Iris pigment epithelial cell (primary cell): ENCODE data around the gene EXOC6.

Source experiments
- DNase-seq: peaks from one replicate; pipeline ENCODE4 v3.0.0-alpha.2; 2011; ENCODE audit warnings: low read depth

The EXOC6 gene

DNA sequence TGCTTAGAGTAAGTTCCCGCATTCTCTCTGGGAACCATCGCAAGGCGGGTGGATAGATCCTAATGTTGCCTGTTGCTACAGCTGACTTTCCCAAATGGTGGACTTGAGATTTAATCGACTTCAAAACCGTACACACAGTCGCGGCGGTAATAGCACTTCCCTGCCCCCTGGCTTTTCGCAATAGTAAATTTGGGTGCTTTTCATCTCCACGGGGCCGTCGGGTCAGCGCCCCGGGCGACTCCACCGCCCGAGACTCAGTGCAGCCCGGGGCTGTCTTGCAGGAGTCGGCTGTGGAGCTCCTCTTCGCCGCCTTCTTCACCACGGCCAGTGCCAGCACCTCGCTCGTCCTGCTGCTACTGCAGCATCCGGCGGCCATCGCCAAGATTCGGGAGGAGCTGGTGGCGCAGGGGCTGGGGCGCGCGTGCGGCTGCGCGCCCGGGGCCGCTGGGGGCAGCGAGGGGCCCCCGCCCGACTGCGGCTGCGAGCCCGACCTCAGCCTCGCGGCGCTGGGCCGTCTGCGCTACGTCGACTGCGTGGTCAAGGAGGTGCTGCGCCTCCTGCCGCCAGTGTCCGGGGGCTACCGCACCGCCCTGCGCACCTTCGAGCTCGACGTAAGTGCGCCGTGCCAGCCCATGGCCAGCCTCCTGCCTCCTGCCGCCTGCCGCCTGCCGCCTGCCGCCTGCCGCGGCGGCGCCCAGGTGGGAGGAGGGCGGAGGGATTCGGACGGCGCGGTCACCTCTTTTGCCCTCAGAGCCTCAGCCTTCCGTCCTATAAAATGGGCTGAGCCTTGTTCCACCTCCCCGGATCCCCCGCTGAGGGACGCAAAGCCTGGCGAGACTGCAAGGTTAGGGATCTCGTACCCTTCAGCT lies 217.6 kb downstream of the EXOC6 start:
- DNase-seq: no peak

DNA sequence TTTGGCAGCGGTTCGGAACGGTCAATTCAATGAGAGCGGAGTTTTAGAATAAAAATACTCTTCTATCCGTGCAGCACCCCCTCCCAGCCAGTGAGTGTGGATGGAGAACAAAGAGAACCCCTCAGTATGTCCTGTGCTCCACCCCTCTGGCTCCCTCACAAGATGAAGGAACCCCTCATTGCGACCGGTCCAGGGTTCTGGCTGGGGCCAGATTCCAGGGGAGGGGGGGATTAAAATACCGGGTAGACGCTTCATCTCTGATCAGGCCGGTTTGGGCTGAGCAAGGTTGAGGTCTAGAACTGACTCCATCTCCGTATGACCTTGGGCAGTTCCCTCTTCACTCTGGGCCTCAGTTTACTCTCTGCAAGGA lies 218.2 kb downstream of the EXOC6 start:
- no peak for DNase-seq

DNA sequence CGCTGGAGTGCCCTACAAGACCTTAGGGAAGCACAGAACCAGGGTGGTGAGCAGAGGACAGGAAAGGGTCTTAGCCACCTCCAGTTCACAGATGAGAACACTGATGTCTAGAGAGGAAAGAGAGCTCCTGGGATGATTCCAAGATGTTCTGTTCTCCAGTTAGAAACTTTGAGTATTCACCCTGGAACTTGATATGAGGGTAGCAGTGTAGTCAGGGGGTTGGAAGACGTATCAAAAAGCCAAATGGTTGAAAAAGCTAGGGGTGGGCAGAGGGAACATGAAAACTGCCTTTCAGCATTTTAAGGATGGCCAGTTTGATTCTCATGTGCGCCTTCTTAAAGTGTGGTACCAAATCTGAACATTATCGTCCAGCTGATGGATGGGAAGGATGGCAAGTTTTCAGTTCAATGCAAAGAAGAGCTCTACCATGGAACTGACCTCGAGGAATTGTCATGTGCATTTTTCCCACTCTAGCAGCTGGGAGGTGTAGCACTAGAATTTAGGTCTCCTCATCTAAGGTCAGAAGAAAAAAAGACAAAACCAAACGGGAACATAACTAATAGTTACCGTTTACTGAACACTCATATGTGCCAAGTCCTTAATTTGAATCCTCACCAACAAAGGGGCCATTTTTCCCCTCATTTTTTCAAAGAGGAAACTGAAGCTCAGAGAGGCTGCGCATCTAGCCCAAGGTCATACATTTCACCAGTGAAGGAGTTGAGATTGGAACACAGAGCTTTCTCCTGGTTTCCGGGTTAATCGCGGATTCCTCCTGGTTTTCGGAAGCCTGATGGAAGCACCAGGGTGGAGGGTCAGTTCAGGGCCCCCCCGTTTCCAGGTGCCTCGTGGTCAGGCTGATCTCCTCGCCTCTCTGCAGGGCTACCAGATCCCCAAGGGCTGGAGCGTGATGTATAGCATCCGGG lies 219.4 kb downstream of the EXOC6 start:
- DNase-seq: no peak

DNA sequence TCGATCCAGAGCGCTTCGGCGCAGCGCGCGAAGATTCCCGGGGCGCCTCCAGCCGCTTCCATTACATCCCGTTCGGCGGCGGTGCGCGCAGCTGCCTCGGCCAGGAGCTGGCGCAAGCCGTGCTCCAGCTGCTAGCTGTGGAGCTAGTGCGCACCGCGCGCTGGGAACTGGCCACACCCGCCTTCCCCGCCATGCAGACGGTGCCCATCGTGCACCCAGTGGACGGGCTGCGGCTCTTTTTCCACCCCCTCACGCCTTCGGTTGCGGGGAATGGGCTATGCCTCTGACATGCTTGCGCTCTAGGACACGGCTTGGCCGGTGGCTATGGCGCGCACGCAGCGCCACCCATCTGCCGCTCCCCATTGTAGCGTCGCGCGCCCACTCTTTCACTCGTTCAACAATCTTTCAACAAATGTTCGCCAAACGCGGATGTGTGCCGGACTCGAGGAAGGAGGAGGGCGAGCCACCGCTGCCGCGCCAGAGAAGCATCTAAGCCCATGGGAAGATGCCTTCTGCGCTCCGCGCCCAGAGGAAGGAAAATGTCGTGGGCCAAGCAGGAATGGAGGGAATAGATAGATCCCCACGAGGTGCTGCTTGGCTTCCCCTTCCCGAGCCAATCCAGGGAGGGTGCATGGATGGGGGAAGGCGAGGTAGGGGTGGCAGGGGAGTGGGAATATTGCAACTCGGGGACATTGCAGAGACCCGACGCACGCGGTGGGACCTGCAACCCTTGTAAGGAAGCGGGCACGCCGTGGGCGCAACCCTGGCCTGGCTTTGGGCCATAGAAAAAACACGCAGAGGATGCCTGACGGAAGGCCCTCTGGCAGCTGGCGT lies 220.3 kb downstream of the EXOC6 start:
- peak; percentile 63 for DNase-seq

DNA sequence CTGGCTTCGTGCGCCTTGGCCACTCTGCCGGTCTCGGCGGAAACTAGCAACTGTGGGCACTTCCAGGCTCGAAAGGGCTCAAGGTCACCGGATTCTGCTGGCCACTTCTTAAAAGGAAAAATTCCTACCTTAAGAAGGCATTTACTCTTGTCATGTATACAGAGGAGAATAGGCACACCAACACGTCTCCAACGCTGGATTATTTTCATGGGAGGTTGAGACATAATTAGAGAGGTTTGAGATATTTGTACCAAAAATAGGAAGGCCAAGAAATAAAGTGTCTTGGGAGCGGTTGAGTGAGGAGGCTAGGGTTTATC lies 220.9 kb downstream of the EXOC6 start:
- DNase-seq: no peak

DNA sequence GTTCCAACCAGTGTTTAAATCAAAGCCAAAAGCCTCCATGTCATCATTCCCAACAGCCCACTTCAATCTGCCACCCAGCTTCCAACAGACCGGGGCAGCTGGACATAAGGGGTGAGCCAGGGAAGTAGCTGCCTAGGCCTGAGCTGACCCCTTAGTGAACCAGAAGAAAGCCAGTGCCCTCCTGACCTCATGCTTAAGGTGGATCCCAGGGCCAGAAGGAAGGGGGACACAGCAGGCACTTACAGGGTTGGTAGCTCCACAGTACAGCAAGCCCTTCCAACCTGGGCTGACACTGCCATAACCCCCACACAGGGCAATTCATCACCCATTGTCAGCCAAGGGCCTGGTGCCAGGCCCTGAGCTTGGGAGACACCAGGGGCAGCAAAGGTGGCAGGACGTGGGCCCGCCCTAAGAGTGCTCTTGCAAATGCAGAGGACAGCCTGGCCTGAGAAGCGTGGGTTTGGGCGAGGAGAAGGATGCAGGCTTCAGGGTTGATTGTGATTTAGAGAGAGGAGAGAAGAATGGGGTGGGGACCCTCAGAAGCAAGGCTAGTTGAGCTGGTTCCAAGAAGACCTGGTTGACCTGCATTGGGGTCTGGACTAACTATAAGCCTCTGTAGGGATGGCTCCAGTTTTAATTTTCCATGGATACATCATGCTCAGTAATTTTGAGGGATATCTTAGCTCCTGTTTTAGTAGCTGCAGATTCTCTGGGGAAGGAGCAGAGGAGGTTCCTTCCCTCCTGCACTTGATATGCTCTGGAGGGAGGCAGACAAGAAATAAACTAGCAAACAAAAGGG lies 222.3 kb downstream of the EXOC6 start:
- DNase-seq: no peak

DNA sequence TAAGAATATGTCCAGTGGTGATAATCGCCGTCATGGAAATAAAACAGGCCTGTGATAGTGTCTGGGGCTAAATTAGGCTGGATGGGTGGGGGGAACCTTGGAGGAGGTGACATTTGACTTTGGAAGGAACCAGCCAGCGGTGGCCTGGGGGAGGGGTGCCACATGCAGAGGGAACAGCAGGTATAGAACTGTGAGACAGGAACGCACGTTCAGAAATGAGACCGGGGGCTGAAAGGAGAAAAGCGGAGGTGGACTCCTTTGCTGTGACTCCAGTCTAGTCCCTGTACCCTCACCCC lies 222.8 kb downstream of the EXOC6 start:
- DNase-seq: no peak

DNA sequence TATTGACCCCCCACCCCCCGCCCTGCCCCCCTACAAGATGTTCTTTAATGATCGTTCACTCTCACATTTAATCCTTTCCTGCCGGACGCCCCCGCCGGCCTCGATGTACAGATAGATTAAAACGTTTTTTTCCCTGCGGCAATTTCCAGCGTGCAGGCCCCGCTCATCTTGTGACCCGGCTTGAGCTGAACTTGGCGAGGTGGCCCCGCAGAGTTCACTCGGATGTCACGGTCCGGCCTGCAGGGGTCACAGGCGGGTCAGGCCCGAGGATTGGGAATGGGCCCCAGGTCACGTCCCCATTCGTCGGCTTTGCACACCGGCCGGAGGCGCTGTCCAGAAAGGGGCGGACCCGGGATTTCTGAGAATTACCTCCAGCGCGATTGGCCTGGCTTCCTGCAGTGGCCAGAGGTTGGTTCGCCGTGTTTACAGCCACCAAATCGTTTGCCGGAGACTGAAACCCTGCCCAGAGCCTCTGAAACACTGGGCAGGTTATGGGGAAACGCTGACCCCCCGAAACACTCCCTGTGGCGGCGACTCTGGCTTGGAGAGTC lies 223.4 kb downstream of the EXOC6 start:
- DNase-seq: no peak

DNA sequence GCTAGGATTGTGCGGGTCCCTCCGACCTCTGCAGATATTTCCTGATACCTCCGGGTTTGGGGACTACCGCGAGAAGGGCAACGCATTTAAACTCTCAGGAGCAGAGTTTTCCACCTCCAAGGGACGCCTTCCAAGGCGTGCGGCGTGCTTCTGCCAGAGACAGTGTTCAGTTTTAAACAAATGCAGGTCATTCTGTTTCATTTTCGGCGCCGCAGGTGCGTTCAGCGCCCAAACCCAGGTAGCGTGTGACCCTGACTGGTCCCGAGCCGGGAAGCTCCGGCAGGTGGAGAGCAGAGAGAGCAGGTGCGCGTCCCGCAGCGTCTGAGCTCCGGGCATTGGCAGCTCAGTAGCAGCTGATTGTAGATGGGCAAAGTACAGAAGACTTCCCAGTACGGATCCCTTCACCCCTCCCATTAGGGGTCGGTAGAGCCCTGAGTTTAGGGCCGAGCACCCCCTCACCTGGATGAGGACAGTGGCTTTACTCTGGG lies 223.9 kb downstream of the EXOC6 start:
- DNase-seq: no peak

DNA sequence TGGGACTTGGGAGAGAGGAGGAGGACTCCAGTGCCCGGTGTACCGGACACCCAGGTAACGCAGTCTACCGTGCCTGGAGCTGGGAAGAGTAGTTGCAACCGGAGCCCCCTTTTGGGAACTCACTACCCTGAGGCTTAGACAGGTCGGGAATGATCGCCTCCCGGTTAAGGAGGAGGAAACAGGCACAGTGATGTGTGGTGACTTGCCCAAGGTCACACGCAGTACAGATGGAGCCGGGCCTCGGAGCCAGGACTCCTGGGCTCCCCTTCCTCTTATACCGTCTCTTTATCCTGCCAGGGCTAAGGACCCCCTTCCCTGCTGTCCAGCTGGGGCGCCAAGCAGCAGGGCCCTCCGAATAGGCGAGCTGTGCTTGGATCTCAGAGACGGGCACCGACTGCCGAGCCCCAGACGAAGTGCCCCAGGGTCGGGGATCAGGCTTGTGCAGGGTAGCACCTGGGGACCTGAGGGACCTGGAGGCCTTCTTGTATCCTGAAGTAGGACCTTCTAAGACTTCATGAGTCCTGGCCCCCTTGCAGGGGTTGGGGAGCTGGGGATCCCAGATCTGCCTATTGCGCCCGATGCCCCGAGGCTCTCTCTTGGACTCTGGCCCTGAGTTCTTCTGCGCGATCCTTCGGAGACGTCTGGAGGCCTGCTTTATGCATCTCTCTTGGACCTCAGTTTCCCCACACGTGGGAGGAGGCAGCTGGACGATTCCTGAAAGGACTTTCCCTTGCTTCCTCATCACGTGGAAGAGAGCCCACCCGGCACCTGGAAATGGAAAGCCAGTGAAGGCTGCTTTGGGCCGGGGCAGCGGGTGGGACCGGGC lies 224.6 kb downstream of the EXOC6 start:
- DNase-seq: no peak

DNA sequence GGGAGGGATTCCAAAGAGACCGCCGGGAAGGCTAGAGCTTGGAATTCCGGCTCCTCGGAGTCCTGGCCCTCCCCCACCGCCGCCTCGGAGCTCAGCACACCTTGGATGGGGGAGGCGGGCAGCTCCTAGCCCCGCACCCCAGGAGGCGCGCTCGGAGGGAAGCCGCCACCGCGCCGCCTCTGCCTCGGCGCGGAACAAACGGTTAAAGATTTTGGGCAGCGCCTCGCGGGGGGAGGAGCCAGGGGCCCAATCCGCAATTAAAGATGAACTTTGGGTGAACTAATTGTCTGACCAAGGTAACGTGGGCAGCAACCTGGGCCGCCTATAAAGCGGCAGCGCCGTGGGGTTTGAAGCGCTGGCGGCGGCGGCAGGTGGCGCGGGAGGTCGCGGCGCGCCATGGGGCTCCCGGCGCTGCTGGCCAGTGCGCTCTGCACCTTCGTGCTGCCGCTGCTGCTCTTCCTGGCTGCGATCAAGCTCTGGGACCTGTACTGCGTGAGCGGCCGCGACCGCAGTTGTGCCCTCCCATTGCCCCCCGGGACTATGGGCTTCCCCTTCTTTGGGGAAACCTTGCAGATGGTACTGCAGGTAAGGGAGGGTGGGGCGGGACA lies 225.3 kb downstream of the EXOC6 start, which contains the start of gene CYP26A1:
Gene CYP26A1 (plus strand): TSS at position 355 of the 608 bp plus-strand sequence. CDS start 42 bp downstream, at position 397.
- no peak for DNase-seq

DNA sequence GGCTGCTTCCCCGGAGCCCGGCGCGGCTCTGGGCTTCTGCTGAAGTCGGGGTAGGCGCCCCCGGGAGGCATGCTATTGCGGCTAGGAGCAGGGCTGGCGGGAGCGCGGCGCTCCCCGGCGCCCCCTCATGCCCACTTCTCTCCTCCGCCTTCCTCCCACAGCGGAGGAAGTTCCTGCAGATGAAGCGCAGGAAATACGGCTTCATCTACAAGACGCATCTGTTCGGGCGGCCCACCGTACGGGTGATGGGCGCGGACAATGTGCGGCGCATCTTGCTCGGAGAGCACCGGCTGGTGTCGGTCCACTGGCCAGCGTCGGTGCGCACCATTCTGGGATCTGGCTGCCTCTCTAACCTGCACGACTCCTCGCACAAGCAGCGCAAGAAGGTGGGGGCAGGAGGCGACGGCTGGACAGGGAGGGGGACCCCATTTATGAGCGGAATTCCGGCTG lies 225.9 kb downstream of the EXOC6 start:
- no peak for DNase-seq

DNA sequence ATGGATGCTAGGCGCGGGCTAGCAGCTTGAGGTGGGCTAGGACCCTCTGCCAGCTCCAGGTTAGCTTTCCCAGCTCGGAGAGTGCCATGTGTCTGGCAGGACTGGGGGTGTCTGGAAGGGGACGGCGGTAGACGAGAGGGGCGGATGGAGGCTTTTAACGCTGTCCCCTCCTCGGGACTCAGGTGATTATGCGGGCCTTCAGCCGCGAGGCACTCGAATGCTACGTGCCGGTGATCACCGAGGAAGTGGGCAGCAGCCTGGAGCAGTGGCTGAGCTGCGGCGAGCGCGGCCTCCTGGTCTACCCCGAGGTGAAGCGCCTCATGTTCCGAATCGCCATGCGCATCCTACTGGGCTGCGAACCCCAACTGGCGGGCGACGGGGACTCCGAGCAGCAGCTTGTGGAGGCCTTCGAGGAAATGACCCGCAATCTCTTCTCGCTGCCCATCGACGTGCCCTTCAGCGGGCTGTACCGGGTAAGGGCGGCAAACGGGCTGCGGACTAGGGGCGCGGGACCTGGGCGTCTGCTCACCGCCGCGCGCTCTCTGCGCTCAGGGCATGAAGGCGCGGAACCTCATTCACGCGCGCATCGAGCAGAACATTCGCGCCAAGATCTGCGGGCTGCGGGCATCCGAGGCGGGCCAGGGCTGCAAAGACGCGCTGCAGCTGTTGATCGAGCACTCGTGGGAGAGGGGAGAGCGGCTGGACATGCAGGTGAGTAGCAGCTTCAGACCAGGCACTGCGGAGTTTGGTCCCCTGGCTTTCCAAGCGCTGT lies 226.5 kb downstream of the EXOC6 start:
- no peak for DNase-seq

DNA sequence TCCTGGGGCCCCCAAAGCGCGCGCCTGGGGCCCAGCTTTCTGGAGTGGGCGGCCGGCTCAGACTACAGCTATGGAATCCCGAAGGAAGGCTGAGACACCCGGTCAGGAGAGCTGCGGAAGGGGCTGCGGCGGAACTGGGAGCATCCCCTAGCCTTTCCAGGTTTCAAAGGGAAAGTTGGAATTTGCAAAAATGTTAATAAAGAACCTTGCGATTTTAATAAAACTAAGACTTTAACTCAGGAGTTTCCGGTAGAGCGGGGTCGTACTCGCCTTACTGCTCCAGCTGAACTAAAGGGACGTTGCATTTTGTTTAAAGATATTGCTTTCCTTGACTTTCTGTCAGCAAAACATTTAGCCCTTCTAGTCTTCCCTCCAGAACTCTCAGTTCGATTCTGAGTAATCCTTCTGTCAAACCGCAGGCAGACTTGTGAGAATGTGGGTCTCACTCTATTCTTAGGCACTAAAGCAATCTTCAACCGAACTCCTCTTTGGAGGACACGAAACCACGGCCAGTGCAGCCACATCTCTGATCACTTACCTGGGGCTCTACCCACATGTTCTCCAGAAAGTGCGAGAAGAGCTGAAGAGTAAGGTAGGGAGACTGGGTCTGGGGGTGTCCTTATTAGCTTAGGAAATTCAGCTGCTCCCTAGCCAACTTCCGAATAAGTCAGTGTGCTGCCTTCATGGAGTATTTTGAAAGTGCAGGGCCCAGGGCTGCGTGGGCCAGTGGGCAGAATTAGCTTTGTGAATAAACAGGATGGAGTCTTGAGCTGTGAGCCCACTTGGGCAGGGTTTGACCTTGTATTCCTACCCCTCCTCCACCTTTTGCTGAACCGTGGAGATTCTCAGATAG lies 227.3 kb downstream of the EXOC6 start:
- DNase-seq: no peak

DNA sequence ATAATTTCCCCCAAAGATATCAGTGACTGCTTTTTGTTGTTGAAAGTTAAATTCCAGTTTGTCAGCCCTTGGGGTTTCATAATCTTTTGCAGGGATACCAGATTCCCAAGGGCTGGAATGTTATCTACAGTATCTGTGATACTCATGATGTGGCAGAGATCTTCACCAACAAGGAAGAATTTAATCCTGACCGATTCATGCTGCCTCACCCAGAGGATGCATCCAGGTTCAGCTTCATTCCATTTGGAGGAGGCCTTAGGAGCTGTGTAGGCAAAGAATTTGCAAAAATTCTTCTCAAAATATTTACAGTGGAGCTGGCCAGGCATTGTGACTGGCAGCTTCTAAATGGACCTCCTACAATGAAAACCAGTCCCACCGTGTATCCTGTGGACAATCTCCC lies 228.6 kb downstream of the EXOC6 start:
- DNase-seq: no peak

DNA sequence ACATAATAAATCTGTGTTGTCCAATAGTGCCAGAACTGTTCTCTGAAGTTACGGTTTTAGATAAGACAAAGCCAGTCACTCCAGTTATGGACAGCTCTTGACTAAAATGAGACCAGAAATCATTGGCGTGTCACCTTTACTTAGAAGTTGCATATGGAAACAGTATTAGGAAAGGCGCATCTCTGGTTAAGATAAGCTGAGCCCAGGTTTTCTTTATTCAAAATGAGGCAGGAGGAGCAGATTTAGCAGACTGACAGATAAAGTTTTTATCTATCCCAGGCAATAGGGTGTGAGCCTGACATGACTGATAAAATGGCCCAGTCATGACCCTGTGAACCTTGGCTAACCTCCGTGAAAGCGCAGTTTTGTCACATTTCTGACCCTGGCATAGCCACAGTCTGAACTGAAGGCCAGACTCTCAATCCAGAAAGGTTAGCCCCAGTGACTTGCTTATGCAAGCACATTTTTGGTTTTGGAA lies 229.6 kb downstream of the EXOC6 start:
- no peak for DNase-seq

DNA sequence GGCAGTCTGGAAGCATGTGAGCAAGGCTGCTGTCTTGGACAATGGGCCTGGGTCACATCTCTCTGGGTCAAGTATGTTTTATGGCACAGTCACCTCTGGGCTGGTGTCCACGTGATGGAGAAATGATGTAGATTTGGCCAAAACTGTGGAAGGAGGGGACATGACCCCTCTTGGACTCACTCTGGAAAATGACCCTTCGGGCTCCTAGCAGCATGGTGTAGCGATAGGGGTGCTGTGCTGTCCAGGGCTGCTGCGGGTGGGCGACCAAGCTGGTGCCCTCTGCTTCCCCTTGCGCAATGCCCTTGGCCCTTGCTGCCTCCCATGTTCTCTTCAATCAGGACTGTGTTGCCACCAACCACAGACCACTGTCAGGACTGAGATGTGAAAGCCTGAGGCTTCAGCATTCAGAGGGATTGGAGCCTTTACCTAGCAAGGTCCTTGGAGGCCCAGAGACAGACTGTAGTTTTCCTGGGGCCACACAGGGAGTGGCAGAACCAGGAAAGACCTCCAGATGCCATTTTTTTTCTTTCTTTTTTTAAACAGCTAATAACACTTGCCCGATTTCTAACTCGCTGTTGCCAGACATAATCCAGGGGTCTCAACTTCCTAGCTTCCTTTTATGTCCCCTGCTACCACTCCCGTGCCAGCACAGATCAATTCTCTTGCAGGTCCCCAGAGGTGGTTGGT lies 231.5 kb downstream of the EXOC6 start:
- no peak for DNase-seq
